ENCODE results near the gene EFCAB6.

DNA sequence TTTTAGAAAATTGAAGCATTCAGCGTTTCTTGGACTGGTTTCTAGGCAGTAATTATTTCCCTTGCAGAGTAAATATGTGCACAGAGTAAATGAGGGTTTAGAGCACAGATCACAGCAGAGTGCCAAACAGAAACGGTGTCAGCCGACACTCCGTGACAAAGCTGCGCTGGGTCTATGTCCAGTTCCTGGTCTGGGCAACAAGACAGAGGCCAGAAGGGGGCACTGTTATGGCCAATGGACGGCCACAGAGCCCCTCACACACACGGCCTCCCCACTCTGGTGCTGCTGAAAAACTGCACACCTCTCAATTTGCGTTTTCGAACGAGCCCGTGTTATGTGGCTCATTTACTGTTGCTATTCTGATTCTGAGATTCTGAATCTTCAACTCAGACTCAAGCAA lies 219.6 kb downstream of the EFCAB6 start:
- TF ChIP-seq TAF1 (CRISPR knock-in tag; IDR thresholded peaks at IDR 0.05) (no peak), SYNCRIP (IDR thresholded peaks at IDR 0.05; ENCODE audit: insufficient read depth, low read depth, low read length) (no peak)

Data from HepG2 (cell line).